Midbrain (tissue), 1 donor: Measurements from ENCODE around the gene CACNB2.
A peak's percentile ranks its signal among the peaks of the same experiment; 100 is the strongest.

Source experiments
- DNase-seq: peaks from one replicate; lab custom pipeline; 2025; lab: John Stamatoyannopoulos, UW

Gene CACNB2

GRCh38 chr10:18140149-18140956 lies at the start of gene CACNB2:
Gene CACNB2 (plus strand): TSS chr10:18140424.
- DNase-seq, result peak; percentile 48

- no peak for DNase-seq
These were observed 45.9 kb upstream of the CACNB2 start for GRCh38 chr10:18094332-18094731.

- DNase-seq, result no peak
These were observed 45.4 kb upstream of the CACNB2 start for GRCh38 chr10:18094793-18095192.

- no peak for DNase-seq
These were observed 42.7 kb upstream of the CACNB2 start for GRCh38 chr10:18097524-18097923.

GRCh38 chr10:18098201-18098600 lies 42.0 kb upstream of the CACNB2 start:
- no peak for DNase-seq

- no peak for DNase-seq
These were observed 40.8 kb upstream of the CACNB2 start for GRCh38 chr10:18099415-18099814.

- no peak for DNase-seq
These were observed 39.6 kb upstream of the CACNB2 start for GRCh38 chr10:18100669-18101068.

GRCh38 chr10:18102404-18102803 lies 37.8 kb upstream of the CACNB2 start:
- DNase-seq, result no peak

- peak; percentile 32 for DNase-seq
These were observed 35.9 kb upstream of the CACNB2 start for GRCh38 chr10:18104223-18104872.

GRCh38 chr10:18109341-18109870 lies 30.8 kb upstream of the CACNB2 start:
- no peak for DNase-seq

GRCh38 chr10:18113881-18114280 lies 26.3 kb upstream of the CACNB2 start:
- DNase-seq, result no peak

GRCh38 chr10:18117276-18117675 lies 22.9 kb upstream of the CACNB2 start:
- DNase-seq, result no peak

GRCh38 chr10:18122753-18123152 lies 17.5 kb upstream of the CACNB2 start:
- no peak for DNase-seq

GRCh38 chr10:18133046-18133445 lies 7.2 kb upstream of the CACNB2 start:
- no peak for DNase-seq

GRCh38 chr10:18134509-18134908 lies 5.7 kb upstream of the CACNB2 start:
- no peak for DNase-seq

GRCh38 chr10:18134921-18135320 lies 5.3 kb upstream of the CACNB2 start:
- no peak for DNase-seq

- DNase-seq, result no peak
These were observed 4.0 kb upstream of the CACNB2 start for GRCh38 chr10:18136073-18136791.

GRCh38 chr10:18137111-18137510 lies 3.1 kb upstream of the CACNB2 start:
- no peak for DNase-seq

GRCh38 chr10:18140957-18141845 lies 977 bp downstream of the CACNB2 start:
- no peak for DNase-seq

- no peak for DNase-seq
These were observed 1.9 kb downstream of the CACNB2 start for GRCh38 chr10:18142151-18142550.

- DNase-seq, result no peak
These were observed 4.2 kb downstream of the CACNB2 start for GRCh38 chr10:18144396-18144795.

- no peak for DNase-seq
These were observed 4.7 kb downstream of the CACNB2 start for GRCh38 chr10:18144928-18145327.
